ENCODE results near the gene HSPB7.

DNA sequence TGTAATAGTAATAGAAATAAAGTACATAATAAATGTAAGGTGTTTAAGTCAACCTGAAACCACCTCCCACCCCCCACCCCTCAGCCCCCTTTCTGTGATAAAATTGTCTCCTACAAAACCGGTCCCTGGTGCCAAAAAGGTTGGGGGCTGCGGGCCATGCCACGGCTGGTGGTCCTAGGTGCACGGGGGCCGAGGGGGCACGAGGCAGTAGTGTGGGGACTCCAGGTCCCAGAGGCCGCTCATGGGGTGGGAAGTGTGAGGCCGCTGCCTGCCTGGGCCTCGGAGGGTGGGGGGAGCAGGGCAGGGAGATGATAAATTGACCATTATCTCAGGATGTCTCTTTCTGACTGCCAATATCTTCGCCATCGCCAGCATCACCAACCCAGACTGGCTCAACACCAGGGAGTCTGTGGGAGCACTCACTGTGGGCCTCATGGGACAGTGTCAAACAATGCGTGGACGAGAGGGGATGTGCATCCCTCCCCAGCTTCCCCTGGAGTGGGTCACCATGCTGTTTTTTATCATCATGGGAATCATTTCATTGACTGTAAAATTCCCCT, 48.4 kb downstream of the HSPB7 start:
- TF ChIP-seq, protein P1, sequence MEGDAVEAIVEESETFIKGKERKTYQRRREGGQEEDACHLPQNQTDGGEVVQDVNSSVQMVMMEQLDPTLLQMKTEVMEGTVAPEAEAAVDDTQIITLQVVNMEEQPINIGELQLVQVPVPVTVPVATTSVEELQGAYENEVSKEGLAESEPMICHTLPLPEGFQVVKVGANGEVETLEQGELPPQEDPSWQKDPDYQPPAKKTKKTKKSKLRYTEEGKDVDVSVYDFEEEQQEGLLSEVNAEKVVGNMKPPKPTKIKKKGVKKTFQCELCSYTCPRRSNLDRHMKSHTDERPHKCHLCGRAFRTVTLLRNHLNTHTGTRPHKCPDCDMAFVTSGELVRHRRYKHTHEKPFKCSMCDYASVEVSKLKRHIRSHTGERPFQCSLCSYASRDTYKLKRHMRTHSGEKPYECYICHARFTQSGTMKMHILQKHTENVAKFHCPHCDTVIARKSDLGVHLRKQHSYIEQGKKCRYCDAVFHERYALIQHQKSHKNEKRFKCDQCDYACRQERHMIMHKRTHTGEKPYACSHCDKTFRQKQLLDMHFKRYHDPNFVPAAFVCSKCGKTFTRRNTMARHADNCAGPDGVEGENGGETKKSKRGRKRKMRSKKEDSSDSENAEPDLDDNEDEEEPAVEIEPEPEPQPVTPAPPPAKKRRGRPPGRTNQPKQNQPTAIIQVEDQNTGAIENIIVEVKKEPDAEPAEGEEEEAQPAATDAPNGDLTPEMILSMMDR (IDR thresholded peaks at IDR 0.05; ENCODE audit: borderline replicate concordance, extremely low read depth, low read length, poor library complexity, severe bottlenecking), result no peak
- no peak for TF ChIP-seq EZH2 (IDR thresholded peaks at IDR 0.05; ENCODE audit: borderline replicate concordance, low read depth, low read length, severe bottlenecking)

All from DND-41 (cell line).